K562 (cell line): ENCODE measurements around the gene PDE3A. TPM values are rescaled to one million over a fixed set of nuclear protein-coding genes. Genes with fewer than 3 reads are reported as not detected.

Experiments used
- ATAC-seq: fragments of 200-7000 bp; cut with Tn5 transposase; 3 replicates; pipeline ENCODE4 v1.9.1; 2020; ENCODE audit warnings: moderate library complexity
- BruUV-seq: library from RNA; stranded (reverse); fragments of 400-500 nt; replicated peaks from 2 replicates; lab custom pipeline; 2021; lab: Mats Ljungman, UMichigan
- CTCF ChIA-PET: fragments of 300-600 bp; formaldehyde crosslinking; extraction: SDS; loops from one replicate; lab custom pipeline; 2021; ENCODE audit warnings: low intra/inter-chr PET ratio; lab: Yijun Ruan, JAX
- POLR2A ChIA-PET: fragments of 300-600, 350-650 bp; sonication (Branson Sonifier 250); formaldehyde crosslinking; extraction: SDS; loops from one replicate; lab custom pipeline; 2021; ENCODE audit warnings: antibody characterized with exemption, inconsistent platforms; lab: Yijun Ruan, JAX
- DNase-seq, 4 experiments: peaks; one replicate each; pipeline versions ENCODE4 v3.0.0 to v3.0.0-alpha.2; 2011 to 2018; ENCODE audit warnings: low spot score in 3 of 4, mixed read lengths in 3 of 4; ENCODE audit errors: extremely low read depth in 1 of 4
- FAIRE-seq: peaks from 2 replicates; lab custom pipeline; 2011; peaks lifted over from hg19 to GRCh38; lab: Jason Lieb, UNC
- H2AFZ ChIP-seq: 2 replicates; pipeline ENCODE4 v1.6.0; 2011; ENCODE audit warnings: low read depth, low read length, control low read depth, inconsistent platforms
- H3K27ac ChIP-seq: fragments of 200-600 bp; 3 replicates; pipeline ENCODE4 v1.8.0; 2011; ENCODE audit warnings: low read depth, mild to moderate bottlenecking, control low read depth, inconsistent platforms, low read length, moderate library complexity, mixed read lengths; ENCODE audit errors: extremely low read depth
- H3K27me3 ChIP-seq, 2 experiments: fragments of 300-600 bp in 1 of 2; 2 replicates in 1 of 2; 3 replicates in 1 of 2; pipeline versions ENCODE4 v1.6.0 to v1.8.0; 2011; ENCODE audit warnings: inconsistent platforms in 2 of 2, low read length in 2 of 2, mild to moderate bottlenecking in 1 of 2, mixed read lengths in 1 of 2, moderate library complexity in 1 of 2; ENCODE audit not compliant: control insufficient read depth in 2 of 2, insufficient read depth in 2 of 2
- H3K36me3 ChIP-seq: fragments of 300-600 bp; 3 replicates; pipeline ENCODE4 v1.8.0; 2011; ENCODE audit warnings: mild to moderate bottlenecking, low read length, inconsistent platforms; ENCODE audit not compliant: control insufficient read depth, insufficient read depth
- H3K4me1 ChIP-seq, 2 experiments: fragments of 200-600 bp in 1 of 2; replicated peaks in 1 of 2; 2 replicates in 1 of 2; 3 replicates in 1 of 2; pipeline versions ENCODE4 v1.5.1 to v1.8.0; 2011; ENCODE audit warnings: inconsistent platforms in 2 of 2, low read length in 2 of 2, mild to moderate bottlenecking in 1 of 2, mixed read lengths in 1 of 2, moderate library complexity in 1 of 2; ENCODE audit not compliant: control insufficient read depth in 2 of 2, insufficient read depth in 2 of 2
- H3K4me2 ChIP-seq: 2 replicates; pipeline ENCODE4 v1.6.1; 2011; ENCODE audit warnings: low read length, control low read depth, inconsistent platforms, mixed read lengths; ENCODE audit not compliant: insufficient read depth
- H3K4me3 ChIP-seq: fragments of 200-600 bp; sonication (generic), shearing (Covaris generic); 2 replicates; pipeline ENCODE4 v1.5.1; 2016; ENCODE audit warnings: control low read depth, inconsistent platforms
- H3K79me2 ChIP-seq: fragments of 200-600 bp; 3 replicates; pipeline ENCODE4 v1.8.0; 2011; ENCODE audit warnings: low read length, inconsistent platforms; ENCODE audit not compliant: control insufficient read depth, insufficient read depth
- H3K9ac ChIP-seq, 2 experiments: 2 replicates each; pipeline versions ENCODE4 v1.6.0 to v1.6.1; 2011; ENCODE audit warnings: low read depth in 2 of 2, low read length in 2 of 2, control low read depth in 1 of 2, inconsistent platforms in 1 of 2, mild to moderate bottlenecking in 1 of 2, mixed read lengths in 1 of 2; ENCODE audit not compliant: insufficient read depth in 1 of 2
- H3K9me1 ChIP-seq: one replicate; pipeline ENCODE4 v1.6.0; 2011; ENCODE audit warnings: inconsistent platforms, mild to moderate bottlenecking, low read length, moderate library complexity; ENCODE audit not compliant: control insufficient read depth, insufficient read depth
- H3K9me3 ChIP-seq: replicated peaks from 2 replicates; pipeline ENCODE4 v1.5.1; 2011; ENCODE audit warnings: low read depth, low read length, inconsistent platforms; ENCODE audit not compliant: control insufficient read depth, insufficient read depth
- H4K20me1 ChIP-seq: replicated peaks from 2 replicates; pipeline ENCODE4 v1.6.1; 2011; ENCODE audit warnings: low read length, inconsistent platforms, mixed read lengths; ENCODE audit not compliant: control insufficient read depth, insufficient read depth
- E2F3 ChIP-seq: fragments of 250-450 bp; sonication (Bioruptor Pico); IDR thresholded peaks from 2 replicates; pipeline ENCODE4 v1.4.0; 2020; ENCODE audit warnings: mild to moderate bottlenecking
- E2F4 ChIP-seq: sonication (generic); formaldehyde crosslinking; IDR thresholded peaks from 2 replicates; pipeline ENCODE4 v1.8.0; 2022; ENCODE audit warnings: mild to moderate bottlenecking, low read depth, missing genetic modification reagents
- GTF2F1 ChIP-seq: IDR thresholded peaks from 2 replicates; pipeline ENCODE4 v1.6.1; 2011; ENCODE audit warnings: low read depth, low read length, improper control_type of control experiment
- HDAC8 ChIP-seq: fragments of 450-650 bp; IDR thresholded peaks from 2 replicates; pipeline ENCODE4 v1.6.1; 2016; ENCODE audit warnings: mild to moderate bottlenecking, missing genetic modification characterization, moderate library complexity, missing compliant biosample characterization
- IFI16 ChIP-seq: fragments of 250-450 bp; sonication (Bioruptor Pico); IDR thresholded peaks from 2 replicates; pipeline ENCODE4 v2.1.2; 2022; ENCODE audit warnings: mild to moderate bottlenecking, inconsistent platforms
- MITF ChIP-seq: IDR thresholded peaks from 2 replicates; pipeline ENCODE4 v1.6.1; 2014; ENCODE audit warnings: antibody characterized with exemption
- RNF219 ChIP-seq: fragments of 250-450 bp; sonication (Bioruptor Pico); IDR thresholded peaks from 2 replicates; pipeline ENCODE4 v1.5.0; 2022; ENCODE audit warnings: mild to moderate bottlenecking
- ZNF146 ChIP-seq: IDR thresholded peaks from one replicate; pipeline ENCODE4 v1.6.1; 2018; ENCODE audit warnings: missing compliant biosample characterization; ENCODE audit not compliant: unreplicated experiment
- ZNF830 ChIP-seq: fragments of 250-450 bp; sonication (Bioruptor Pico); IDR thresholded peaks from 2 replicates; pipeline ENCODE4 v1.5.0; 2021; ENCODE audit warnings: mild to moderate bottlenecking
- WGBS: fragments of 100-300 bp; shearing (Covaris generic); methylation state at CpG from one replicate; pipeline ENCODE4 v1.1.6; 2016; ENCODE audit warnings: low coverage, mixed read lengths; ENCODE audit not compliant: insufficient coverage; ENCODE audit errors: missing lambda C conversion rate; 5-methylcytosine and 5-hydroxymethylcytosine counted together
- in situ Hi-C: fragments of 300-500 bp; cut with MboI; formaldehyde crosslinking; loops from 4 replicates; pipeline ENCODE4 v1.15.0; 2018; ENCODE audit warnings: inconsistent platforms, mixed read lengths
- intact Hi-C: fragments of 100-400 bp; cut with micrococcal nuclease; formaldehyde crosslinking; loops from 2 replicates; pipeline ENCODE4 v1.14.2; 2022
- polyA plus RNA-seq, 8 experiments: library from polyadenylated mRNA; depleted of rRNA in 4 of 8; stranded (reverse) in 5 of 8; unstranded in 3 of 8; fragments of >200 nt; fragmentation: Nextera tagmentation in 2 of 8; fragmentation: Illumina TruSeq in 1 of 8; extraction: Ambion mirVana in 2 of 8; extraction: Trizol in 1 of 8; gene quantifications; 2 replicates each; pipeline versions ENCODE4 v1.2.1 to v1.2.3, GENCODE V29; 2011 to 2014; ENCODE audit warnings: inconsistent platforms in 1 of 8, missing spikeins in 1 of 8
- total RNA-seq, 7 experiments: library from RNA; depleted of rRNA in 6 of 7; stranded (reverse); fragments of >200 nt in 6 of 7; fragmentation: Illumina TruSeq in 2 of 7; extraction: Trizol in 2 of 7; gene quantifications; 2 replicates each; pipeline versions ENCODE4 v1.2.1 to v1.2.3, GENCODE V29; 2011 to 2021; ENCODE audit warnings: low replicate concordance in 1 of 7

The PDE3A gene
- total and polyA plus RNA-seq, 9 of the 15 experiments (the other 6 are each of a cell fraction or from before 2014, with no cell fraction given): 0.02 TPM; not detected in 8

GRCh38 chr12:20350495-20350894 lies 17.8 kb upstream of the PDE3A start:
- in situ Hi-C loops (no loop called here), intact Hi-C loops (no loop called here)
- Histone ChIP-seq H4K20me1 (no peaks in the 10 kb centered on the region), H3K9ac (no peak overlapping the region), H3K4me2 (no peak overlapping the region), H3K27me3 (no peaks in the 10 kb centered on the region), H3K4me1 (no peaks in the 10 kb centered on the region), H3K79me2 (no peaks in the 10 kb centered on the region), H3K27ac (no peak overlapping the region), H2AFZ (no peak overlapping the region), H3K9me3 (no peaks in the 10 kb centered on the region), H3K9me1 (no peaks in the 10 kb centered on the region), H3K4me3 (no peak overlapping the region), H3K36me3 (no peaks in the 10 kb centered on the region)
- WGBS: 3% methylated on average over 5 of the region's 5 CpGs
- FAIRE-seq (no peak), ATAC-seq (no peak), DNase-seq (no peak)
- POLR2A ChIA-PET: no interaction called here
- TF ChIP-seq IFI16 (CRISPR knock-in tag) (no peak), E2F4 (CRISPR knock-in tag) (no peak), HDAC8 (tag) (no peak), ZNF146 (CRISPR knock-in tag) (no peak), ZNF830 (CRISPR knock-in tag) (no peak), E2F3 (CRISPR knock-in tag) (no peak), GTF2F1 (no peak), MITF (no peak), RNF219 (CRISPR knock-in tag) (no peak)
- CTCF ChIA-PET: no interaction called here
- no TSS peak for BruUV-seq
